ENCODE measurements around the gene CHD1. TPM values are rescaled to one million over a fixed set of nuclear protein-coding genes. Genes with fewer than 3 reads are reported as not detected.
A peak's percentile ranks its signal among the peaks of the same experiment; 100 is the strongest.

The CHD1 gene
- total and polyA plus RNA-seq, 9 of the 15 experiments (the other 6 are each of a cell fraction or from before 2014, with no cell fraction given), result 27.3 to 133 (median 58.7) TPM

DNA sequence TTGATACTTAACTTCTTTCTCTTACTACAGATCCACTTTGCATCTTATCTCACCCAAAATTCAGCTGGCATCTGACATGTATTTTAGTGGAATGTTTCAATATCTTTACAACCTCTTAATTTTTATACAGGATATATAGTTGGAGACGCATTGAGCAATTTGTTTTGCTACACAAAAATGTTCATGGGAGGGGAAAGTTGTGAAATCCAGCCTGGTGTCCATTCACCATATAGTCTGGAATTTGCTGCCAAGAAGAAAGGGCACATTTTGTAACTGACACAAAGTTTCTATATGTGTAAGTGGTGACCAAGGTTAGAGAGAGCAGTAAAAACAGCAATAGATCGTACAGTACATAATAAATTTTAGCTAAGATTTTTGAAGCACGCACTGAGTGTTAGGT is 14.0 kb upstream of the CHD1 start:
- 69% methylated on average over 3 of the region's 3 CpGs for WGBS (ENCODE audit: insufficient coverage, low coverage, missing lambda C conversion rate)
- Histone ChIP-seq H2AFZ (ENCODE audit: low read depth, low read length) (0 out of 2 replicates have a peak overlapping the region, but pooled peaks have one; percentile 30), H3K4me2 (ENCODE audit: insufficient read depth, low read length) (no peak overlapping the region), H3K27ac (ENCODE audit: extremely low read depth, low read depth, low read length) (no peak overlapping the region), H3K79me2 (ENCODE audit: control insufficient read depth, insufficient read depth, low read length) (0 out of 3 replicates have a peak, but pooled peaks cover 3% of the 10 kb centered on the region), H3K27me3 (ENCODE audit: control insufficient read depth in 2 of 2, insufficient read depth in 2 of 2, low read length in 2 of 2) (no peaks in the 10 kb centered on the region), H3K36me3 (ENCODE audit: control insufficient read depth, insufficient read depth, low read length) (no peaks in the 10 kb centered on the region), H3K9me1 (ENCODE audit: control insufficient read depth, insufficient read depth, low read length) (no peaks in the 10 kb centered on the region), H3K9ac (ENCODE audit: insufficient read depth in 1 of 2, low read depth in 2 of 2, low read length in 2 of 2) (no peak overlapping the region), H3K4me1 (replicated peaks in 1 of 2; ENCODE audit: control insufficient read depth in 2 of 2, insufficient read depth in 2 of 2, low read length in 2 of 2) (peaks cover 7 to 36% of the 10 kb centered on the region in 2 experiments), H3K4me3 (no peak overlapping the region), H4K20me1 (replicated peaks; ENCODE audit: control insufficient read depth, insufficient read depth, low read length) (no peaks in the 10 kb centered on the region), H3K9me3 (replicated peaks; ENCODE audit: control insufficient read depth, insufficient read depth, low read depth, low read length) (no peaks in the 10 kb centered on the region)
- POLR2A ChIA-PET, result interaction anchor here (7.3 kb wide), 1 partner anchor 14 kb away, joined by 38 read pairs; the partner anchor contains the start of gene CHD1
- CTCF ChIA-PET (ENCODE audit: low intra/inter-chr PET ratio), result no interaction called here
- BruUV-seq (replicated peaks), result no TSS peak
- intact Hi-C loops (cut with micrococcal nuclease) (no loop called here), in situ Hi-C loops (cut with MboI) (no loop called here)
- no peak for TF ChIP-seq KLF13 (tag; IDR thresholded peaks at IDR 0.05; ENCODE audit: borderline replicate concordance, low read depth)
- peak; percentile 61 for TF ChIP-seq CEBPB (tag; IDR thresholded peaks at IDR 0.05)
- ATAC-seq, result no peak
- no peak for DNase-seq (ENCODE audit: extremely low read depth in 1 of 4, low spot score in 3 of 4)
- FAIRE-seq, result no peak

DNA sequence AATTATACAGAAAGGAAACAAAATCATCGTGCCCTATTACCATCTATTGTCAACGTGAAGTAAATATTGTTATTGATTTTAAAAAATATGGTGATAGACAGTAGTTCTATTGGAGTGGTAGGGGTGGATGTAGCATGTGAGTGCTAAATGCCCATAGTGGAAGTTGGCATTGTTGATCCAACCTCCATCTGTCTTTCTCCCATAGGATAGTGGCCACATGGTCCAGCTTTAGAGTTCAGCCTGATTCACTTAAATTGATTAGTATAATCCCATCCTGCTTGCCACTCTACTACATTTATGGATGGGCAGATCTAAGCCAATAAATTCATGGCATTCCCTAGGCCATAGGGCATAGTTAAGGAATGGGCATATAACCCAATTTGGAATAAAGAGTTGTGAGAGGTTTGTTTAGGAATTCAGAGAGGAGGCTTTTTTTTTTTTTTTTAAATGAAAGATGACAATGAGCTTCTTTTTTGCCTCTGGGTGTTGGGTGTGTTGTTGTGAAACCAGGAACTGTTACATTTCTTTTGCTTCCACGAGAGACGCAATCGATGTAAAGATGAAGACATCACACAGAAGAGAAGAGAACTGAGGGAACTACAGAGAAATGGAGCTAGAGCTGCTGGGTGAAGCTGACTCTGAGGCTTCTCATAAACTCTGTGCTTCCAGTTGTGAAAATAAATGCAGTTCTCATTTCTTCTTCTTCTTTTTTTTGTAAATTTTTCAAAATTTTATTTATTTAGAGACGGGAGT is 12.5 kb upstream of the CHD1 start:
- CTCF ChIA-PET (ENCODE audit: low intra/inter-chr PET ratio), result no interaction called here
- H3K79me2 ChIP-seq (ENCODE audit: control insufficient read depth, insufficient read depth, low read length), result 0 out of 3 replicates have a peak, but pooled peaks cover 3% of the 10 kb centered on the region
- H3K9me1 ChIP-seq (ENCODE audit: control insufficient read depth, insufficient read depth, low read length), result no peaks in the 10 kb centered on the region
- no peak overlapping the region for H3K4me2 ChIP-seq (ENCODE audit: insufficient read depth, low read length)
- no peak overlapping the region for H3K4me3 ChIP-seq
- BruUV-seq (replicated peaks), result no TSS peak
- intact Hi-C loops (cut with micrococcal nuclease), result no loop called here
- H2AFZ ChIP-seq (ENCODE audit: low read depth, low read length), result no peak overlapping the region
- ATAC-seq (no peak), DNase-seq (ENCODE audit: extremely low read depth in 1 of 4, low spot score in 3 of 4) (no peak), FAIRE-seq (no peak)
- peaks cover 0 to 31% of the 10 kb centered on the region in 2 experiments; a peak in 4 of 5 replicates for H3K4me1 ChIP-seq (replicated peaks in 1 of 2; ENCODE audit: control insufficient read depth in 2 of 2, insufficient read depth in 2 of 2, low read length in 2 of 2)
- no peaks in the 10 kb centered on the region for H3K9me3 ChIP-seq (replicated peaks; ENCODE audit: control insufficient read depth, insufficient read depth, low read depth, low read length)
- no peak for TF ChIP-seq CHD2 (IDR thresholded peaks at IDR 0.05; ENCODE audit: low read depth, low read length)
- no peak for TF ChIP-seq TGIF2 (CRISPR knock-in tag; IDR thresholded peaks at IDR 0.05)
- TF ChIP-seq, protein P1, sequence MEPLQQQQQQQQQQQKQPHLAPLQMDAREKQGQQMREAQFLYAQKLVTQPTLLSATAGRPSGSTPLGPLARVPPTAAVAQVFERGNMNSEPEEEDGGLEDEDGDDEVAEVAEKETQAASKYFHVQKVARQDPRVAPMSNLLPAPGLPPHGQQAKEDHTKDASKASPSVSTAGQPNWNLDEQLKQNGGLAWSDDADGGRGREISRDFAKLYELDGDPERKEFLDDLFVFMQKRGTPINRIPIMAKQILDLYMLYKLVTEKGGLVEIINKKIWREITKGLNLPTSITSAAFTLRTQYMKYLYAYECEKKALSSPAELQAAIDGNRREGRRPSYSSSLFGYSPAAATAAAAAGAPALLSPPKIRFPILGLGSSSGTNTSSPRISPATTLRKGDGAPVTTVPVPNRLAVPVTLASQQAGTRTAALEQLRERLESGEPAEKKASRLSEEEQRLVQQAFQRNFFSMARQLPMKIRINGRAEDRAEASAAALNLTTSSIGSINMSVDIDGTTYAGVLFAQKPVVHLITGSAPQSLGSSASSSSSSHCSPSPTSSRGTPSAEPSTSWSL (CRISPR knock-in tag; IDR thresholded peaks at IDR 0.05; ENCODE audit: borderline replicate concordance), result no peak
- H3K27ac ChIP-seq (ENCODE audit: extremely low read depth, low read depth, low read length), result no peak overlapping the region; the same call in 2 of the 3 replicates
- in situ Hi-C loops (cut with MboI), result no loop called here
- POLR2A ChIA-PET, result interaction anchor here (0.6 to 7.3 kb wide), 2 partner anchors 9 to 12 kb away, joined by 4 to 38 read pairs; partner anchors contain the start of gene CHD1
- 78% methylated on average over 6 of the region's 6 CpGs for WGBS (ENCODE audit: insufficient coverage, low coverage, missing lambda C conversion rate)
- no peaks in the 10 kb centered on the region for H3K27me3 ChIP-seq (ENCODE audit: control insufficient read depth in 2 of 2, insufficient read depth in 2 of 2, low read length in 2 of 2)
- no peaks in the 10 kb centered on the region for H4K20me1 ChIP-seq (replicated peaks; ENCODE audit: control insufficient read depth, insufficient read depth, low read length)
- H3K36me3 ChIP-seq (ENCODE audit: control insufficient read depth, insufficient read depth, low read length), result no peaks in the 10 kb centered on the region
- no peak overlapping the region for H3K9ac ChIP-seq (ENCODE audit: insufficient read depth in 1 of 2, low read depth in 2 of 2, low read length in 2 of 2)
